ENCODE data around the gene LHFPL6.

The LHFPL6 gene

GRCh38 chr13:39415008-39415802, 187.8 kb downstream of the LHFPL6 start:
- no peaks in the 10 kb centered on the region for H3K36me3 ChIP-seq (replicated peaks)
- H3K4me3 ChIP-seq: no peak overlapping the region
- no peaks in the 10 kb centered on the region for H3K27me3 ChIP-seq (ENCODE audit: low read depth)
- in situ Hi-C loops (cut with MboI; ENCODE audit: low sequenced_read_pairs): no loop called here
- DNase-seq (ENCODE audit: low spot score in 2 of 2): peak; percentile 23 to 70
- H3K9me3 ChIP-seq: no peaks in the 10 kb centered on the region
- peaks cover 58% of the 10 kb centered on the region for H3K4me1 ChIP-seq

GRCh38 chr13:39414339-39414738, 188.7 kb downstream of the LHFPL6 start:
- Histone ChIP-seq H3K9me3 (no peaks in the 10 kb centered on the region), H3K4me1 (peaks cover 63% of the 10 kb centered on the region), H3K36me3 (replicated peaks) (no peaks in the 10 kb centered on the region), H3K4me3 (no peak overlapping the region), H3K27me3 (ENCODE audit: low read depth) (no peaks in the 10 kb centered on the region)
- no peak for DNase-seq (ENCODE audit: low spot score in 2 of 2)
- in situ Hi-C loops (cut with MboI; ENCODE audit: low sequenced_read_pairs): no loop called here

GRCh38 chr13:39411511-39411910, 191.5 kb downstream of the LHFPL6 start:
- H3K27me3 ChIP-seq (ENCODE audit: low read depth): no peaks in the 10 kb centered on the region
- no peak overlapping the region for H3K4me3 ChIP-seq
- no peak for DNase-seq (ENCODE audit: low spot score in 2 of 2)
- peaks cover 60% of the 10 kb centered on the region for H3K4me1 ChIP-seq
- H3K36me3 ChIP-seq (replicated peaks): no peaks in the 10 kb centered on the region
- no peaks in the 10 kb centered on the region for H3K9me3 ChIP-seq
- in situ Hi-C loops (cut with MboI; ENCODE audit: low sequenced_read_pairs): no loop called here

- Histone ChIP-seq H3K4me3 (no peak overlapping the region), H3K27me3 (ENCODE audit: low read depth) (no peaks in the 10 kb centered on the region), H3K36me3 (replicated peaks) (no peaks in the 10 kb centered on the region), H3K9me3 (no peaks in the 10 kb centered on the region), H3K4me1 (peaks cover 59% of the 10 kb centered on the region)
- in situ Hi-C loops (cut with MboI; ENCODE audit: low sequenced_read_pairs): no loop called here
- no peak for DNase-seq (ENCODE audit: low spot score in 2 of 2)
These were observed 192.0 kb downstream of the LHFPL6 start for GRCh38 chr13:39410964-39411363.

- Histone ChIP-seq H3K4me3 (no peak overlapping the region), H3K27me3 (ENCODE audit: low read depth) (no peaks in the 10 kb centered on the region), H3K9me3 (no peaks in the 10 kb centered on the region), H3K36me3 (replicated peaks) (no peaks in the 10 kb centered on the region), H3K4me1 (peaks cover 61% of the 10 kb centered on the region)
- DNase-seq (ENCODE audit: low spot score in 2 of 2): peak; percentile 50 to 94
- in situ Hi-C loops (cut with MboI; ENCODE audit: low sequenced_read_pairs): no loop called here
These were observed 192.7 kb downstream of the LHFPL6 start for GRCh38 chr13:39410096-39410901.

- Histone ChIP-seq H3K9me3 (no peaks in the 10 kb centered on the region), H3K36me3 (replicated peaks) (no peaks in the 10 kb centered on the region), H3K4me1 (peaks cover 67% of the 10 kb centered on the region), H3K27me3 (ENCODE audit: low read depth) (no peaks in the 10 kb centered on the region), H3K4me3 (no peak overlapping the region)
- in situ Hi-C loops (cut with MboI; ENCODE audit: low sequenced_read_pairs): loop anchor here (10.0 kb wide), 1 partner anchor 196 kb away; the partner anchor contains the start of gene LHFPL6
- no peak for DNase-seq (ENCODE audit: low spot score in 2 of 2)
These were observed 194.5 kb downstream of the LHFPL6 start for GRCh38 chr13:39408512-39408911.

GRCh38 chr13:39407786-39408185, 195.2 kb downstream of the LHFPL6 start:
- Histone ChIP-seq H3K4me1 (peaks cover 67% of the 10 kb centered on the region), H3K36me3 (replicated peaks) (no peaks in the 10 kb centered on the region), H3K9me3 (no peaks in the 10 kb centered on the region), H3K27me3 (ENCODE audit: low read depth) (no peaks in the 10 kb centered on the region), H3K4me3 (no peak overlapping the region)
- in situ Hi-C loops (cut with MboI; ENCODE audit: low sequenced_read_pairs): loop anchor here (10.0 kb wide), 1 partner anchor 197 kb away; the partner anchor contains the start of gene LHFPL6
- no peak for DNase-seq (ENCODE audit: low spot score in 2 of 2)

GRCh38 chr13:39407138-39407537, 195.9 kb downstream of the LHFPL6 start:
- H3K36me3 ChIP-seq (replicated peaks): no peaks in the 10 kb centered on the region
- in situ Hi-C loops (cut with MboI; ENCODE audit: low sequenced_read_pairs): loop anchor here (10.0 kb wide), 1 partner anchor 198 kb away; the partner anchor contains the start of gene LHFPL6
- peaks cover 64% of the 10 kb centered on the region for H3K4me1 ChIP-seq
- DNase-seq (ENCODE audit: low spot score in 2 of 2): no peak
- H3K9me3 ChIP-seq: no peaks in the 10 kb centered on the region
- H3K4me3 ChIP-seq: no peak overlapping the region
- no peaks in the 10 kb centered on the region for H3K27me3 ChIP-seq (ENCODE audit: low read depth)

GRCh38 chr13:39406688-39407087, 196.3 kb downstream of the LHFPL6 start:
- in situ Hi-C loops (cut with MboI; ENCODE audit: low sequenced_read_pairs): loop anchor here (10.0 kb wide), 1 partner anchor 198 kb away; the partner anchor contains the start of gene LHFPL6

GRCh38 chr13:39405596-39406205, 197.3 kb downstream of the LHFPL6 start:
- in situ Hi-C loops (cut with MboI; ENCODE audit: low sequenced_read_pairs): loop anchor here (10.0 kb wide), 1 partner anchor 199 kb away; the partner anchor contains the start of gene LHFPL6
- Histone ChIP-seq H3K4me3 (no peak overlapping the region), H3K36me3 (replicated peaks) (no peaks in the 10 kb centered on the region), H3K27me3 (ENCODE audit: low read depth) (no peaks in the 10 kb centered on the region), H3K9me3 (no peaks in the 10 kb centered on the region), H3K4me1 (peaks cover 63% of the 10 kb centered on the region)
- peak; percentile 41 to 61 for DNase-seq (ENCODE audit: low spot score in 2 of 2)

More at GRCh38 chr13:39406688-39407087, 196.3 kb downstream of the LHFPL6 start:
- Histone ChIP-seq H3K27me3 (ENCODE audit: low read depth) (no peaks in the 10 kb centered on the region), H3K9me3 (no peaks in the 10 kb centered on the region), H3K36me3 (replicated peaks) (no peaks in the 10 kb centered on the region), H3K4me3 (no peak overlapping the region), H3K4me1 (peaks cover 62% of the 10 kb centered on the region)
- DNase-seq (ENCODE audit: low spot score in 2 of 2): no peak

- Histone ChIP-seq H3K9me3 (no peaks in the 10 kb centered on the region), H3K36me3 (replicated peaks) (no peaks in the 10 kb centered on the region), H3K27me3 (ENCODE audit: low read depth) (no peaks in the 10 kb centered on the region), H3K4me3 (no peak overlapping the region), H3K4me1 (peaks cover 58% of the 10 kb centered on the region)
- no peak for DNase-seq (ENCODE audit: low spot score in 2 of 2)
- in situ Hi-C loops (cut with MboI; ENCODE audit: low sequenced_read_pairs): loop anchor here (10.0 kb wide), 1 partner anchor 200 kb away; the partner anchor contains the start of gene LHFPL6
These were observed 197.9 kb downstream of the LHFPL6 start for GRCh38 chr13:39405107-39405506.

- Histone ChIP-seq H3K4me1 (peaks cover 39% of the 10 kb centered on the region), H3K27me3 (ENCODE audit: low read depth) (no peaks in the 10 kb centered on the region), H3K4me3 (no peak overlapping the region), H3K36me3 (replicated peaks) (no peaks in the 10 kb centered on the region), H3K9me3 (no peaks in the 10 kb centered on the region)
- in situ Hi-C loops (cut with MboI; ENCODE audit: low sequenced_read_pairs): loop anchor here (10.0 kb wide), 1 partner anchor 202 kb away; the partner anchor contains the start of gene LHFPL6
- DNase-seq (ENCODE audit: low spot score in 2 of 2): no peak
These were observed 199.9 kb downstream of the LHFPL6 start for GRCh38 chr13:39403106-39403505.

- Histone ChIP-seq H3K4me3 (no peak overlapping the region), H3K9me3 (no peaks in the 10 kb centered on the region), H3K27me3 (ENCODE audit: low read depth) (no peaks in the 10 kb centered on the region), H3K36me3 (replicated peaks) (no peaks in the 10 kb centered on the region), H3K4me1 (peaks cover 38% of the 10 kb centered on the region)
- in situ Hi-C loops (cut with MboI; ENCODE audit: low sequenced_read_pairs): loop anchor here (10.0 kb wide), 1 partner anchor 202 kb away; the partner anchor contains the start of gene LHFPL6
- no peak for DNase-seq (ENCODE audit: low spot score in 2 of 2)
These were observed 200.6 kb downstream of the LHFPL6 start for GRCh38 chr13:39402221-39402970.
